ENCODE results near the gene DCTN4. TPM values are rescaled to one million over a fixed set of nuclear protein-coding genes. Genes with fewer than 3 reads are reported as not detected.

Gene DCTN4
- total and polyA plus RNA-seq, 2 experiments from 2014 or later, result 22.9 to 63.9 TPM

DNA sequence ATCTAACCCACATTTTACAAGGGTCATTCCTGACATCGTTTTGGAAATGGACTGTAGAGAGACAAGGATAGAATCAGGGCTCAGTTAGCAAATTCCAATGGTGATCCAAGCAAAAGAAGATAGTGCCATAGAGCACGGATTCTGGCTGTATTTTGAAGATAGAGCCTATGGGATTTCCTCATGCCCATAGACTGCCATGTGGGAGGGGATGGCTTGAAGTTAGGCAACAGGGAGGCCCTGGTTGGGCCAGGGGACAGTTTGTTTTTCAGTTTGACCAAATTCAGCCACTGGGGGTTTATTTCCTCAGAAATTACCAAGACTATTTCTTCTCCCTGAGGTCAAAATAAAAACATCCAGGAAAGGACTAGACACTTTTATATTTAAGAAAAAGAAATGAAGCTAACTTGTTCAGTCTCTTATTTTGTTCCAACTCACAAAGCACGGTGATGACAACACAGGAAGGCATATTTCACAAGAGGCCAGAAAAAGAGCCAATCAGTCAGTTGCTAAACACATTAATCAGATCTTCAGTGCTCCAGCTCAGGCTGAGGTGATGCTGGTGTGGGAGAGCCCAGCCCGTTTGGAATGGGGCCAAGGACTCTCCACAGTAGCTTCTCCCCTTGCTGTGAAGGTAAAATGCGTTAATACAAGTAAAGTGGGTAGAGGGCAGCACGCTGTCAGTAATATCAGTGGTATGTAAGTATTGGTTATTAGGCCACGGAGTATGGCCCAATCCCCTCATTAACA lies 4.4 kb upstream of the DCTN4 start:
- Histone ChIP-seq H3K4me3 (no peak overlapping the region), H3K36me3 (replicated peaks; ENCODE audit: insufficient read depth, low read depth) (no peaks in the 10 kb centered on the region), H3K4me2 (no peak overlapping the region), H3K27me3 (no peaks in the 10 kb centered on the region), H3K79me2 (no peaks in the 10 kb centered on the region), H3K9me3 (ENCODE audit: low read depth) (no peaks in the 10 kb centered on the region), H2AFZ (no peak overlapping the region), H3K4me1 (ENCODE audit: insufficient read depth) (peaks cover 15% of the 10 kb centered on the region), H4K20me1 (ENCODE audit: insufficient read depth, poor library complexity, severe bottlenecking) (no peaks in the 10 kb centered on the region), H3K9me2 (replicated peaks; ENCODE audit: insufficient read depth) (no peaks in the 10 kb centered on the region), H3K27ac (peak overlapping the region; percentile 80)
- TF ChIP-seq EZH2phosphoT487 (IDR thresholded peaks at IDR 0.05; ENCODE audit: low read depth, severe bottlenecking, unreplicated experiment) (no peak), EZH2 (IDR thresholded peaks at IDR 0.05; ENCODE audit: borderline replicate concordance) (no peak)
- TF ChIP-seq, protein P1, sequence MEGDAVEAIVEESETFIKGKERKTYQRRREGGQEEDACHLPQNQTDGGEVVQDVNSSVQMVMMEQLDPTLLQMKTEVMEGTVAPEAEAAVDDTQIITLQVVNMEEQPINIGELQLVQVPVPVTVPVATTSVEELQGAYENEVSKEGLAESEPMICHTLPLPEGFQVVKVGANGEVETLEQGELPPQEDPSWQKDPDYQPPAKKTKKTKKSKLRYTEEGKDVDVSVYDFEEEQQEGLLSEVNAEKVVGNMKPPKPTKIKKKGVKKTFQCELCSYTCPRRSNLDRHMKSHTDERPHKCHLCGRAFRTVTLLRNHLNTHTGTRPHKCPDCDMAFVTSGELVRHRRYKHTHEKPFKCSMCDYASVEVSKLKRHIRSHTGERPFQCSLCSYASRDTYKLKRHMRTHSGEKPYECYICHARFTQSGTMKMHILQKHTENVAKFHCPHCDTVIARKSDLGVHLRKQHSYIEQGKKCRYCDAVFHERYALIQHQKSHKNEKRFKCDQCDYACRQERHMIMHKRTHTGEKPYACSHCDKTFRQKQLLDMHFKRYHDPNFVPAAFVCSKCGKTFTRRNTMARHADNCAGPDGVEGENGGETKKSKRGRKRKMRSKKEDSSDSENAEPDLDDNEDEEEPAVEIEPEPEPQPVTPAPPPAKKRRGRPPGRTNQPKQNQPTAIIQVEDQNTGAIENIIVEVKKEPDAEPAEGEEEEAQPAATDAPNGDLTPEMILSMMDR (IDR thresholded peaks at IDR 0.05; ENCODE audit: poor library complexity), result no peak
- 51% methylated on average over 7 of the region's 7 CpGs for WGBS (ENCODE audit: low lambda C conversion rate, missing lambda C conversion rate)
- DNase-seq (ENCODE audit: low spot score), result peak; percentile 82

DNA sequence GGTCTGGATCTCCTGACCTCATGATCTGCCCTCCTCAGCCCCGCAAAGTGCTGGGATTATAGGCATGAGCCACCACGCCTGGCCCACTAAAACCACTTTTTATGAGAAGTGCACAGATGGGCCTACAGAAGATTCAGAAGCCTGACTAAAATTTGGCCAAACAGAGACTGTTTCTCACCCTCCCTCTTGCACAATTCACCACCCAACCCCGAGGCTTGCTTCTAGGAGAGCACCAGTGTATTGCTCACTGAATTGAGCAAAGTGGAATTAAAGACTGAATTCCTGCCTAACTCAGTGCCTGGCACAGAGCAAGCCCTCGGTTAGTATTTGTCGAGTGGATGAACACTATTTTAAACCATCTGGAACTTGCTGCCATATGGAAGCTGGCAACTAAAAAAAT lies 3.4 kb upstream of the DCTN4 start:
- DNase-seq (ENCODE audit: low spot score), result no peak
- Histone ChIP-seq H3K4me3 (no peak overlapping the region), H3K4me2 (no peak overlapping the region), H3K27ac (peak overlapping the region; percentile 80), H3K9me3 (ENCODE audit: low read depth) (no peaks in the 10 kb centered on the region), H3K27me3 (no peaks in the 10 kb centered on the region), H3K79me2 (peaks cover 9% of the 10 kb centered on the region), H2AFZ (no peak overlapping the region), H4K20me1 (ENCODE audit: insufficient read depth, poor library complexity, severe bottlenecking) (no peaks in the 10 kb centered on the region), H3K9me2 (replicated peaks; ENCODE audit: insufficient read depth) (no peaks in the 10 kb centered on the region), H3K4me1 (ENCODE audit: insufficient read depth) (peaks cover 19% of the 10 kb centered on the region), H3K36me3 (replicated peaks; ENCODE audit: insufficient read depth, low read depth) (no peaks in the 10 kb centered on the region)
- TF ChIP-seq EZH2 (IDR thresholded peaks at IDR 0.05; ENCODE audit: borderline replicate concordance) (no peak), EZH2phosphoT487 (IDR thresholded peaks at IDR 0.05; ENCODE audit: low read depth, severe bottlenecking, unreplicated experiment) (no peak)
- TF ChIP-seq, protein P1 (IDR thresholded peaks at IDR 0.05; ENCODE audit: poor library complexity), result no peak
- WGBS (ENCODE audit: low lambda C conversion rate, missing lambda C conversion rate), result 84% methylated on average over 5 of the region's 5 CpGs

DNA sequence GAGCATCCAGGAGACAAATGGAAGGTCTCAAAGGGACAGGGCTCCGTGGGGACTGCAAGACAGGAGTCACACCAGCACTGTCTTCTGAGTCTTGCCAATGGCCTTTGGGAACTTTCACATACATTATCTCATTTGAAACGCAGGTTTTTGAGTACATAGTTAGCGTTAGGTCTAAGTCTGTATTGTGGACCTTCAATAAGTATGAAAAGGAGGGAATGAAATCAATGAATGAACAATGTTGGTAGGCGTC lies 442 bp upstream of the DCTN4 start:
- Histone ChIP-seq H3K4me3 (no peak overlapping the region), H3K79me2 (peaks cover 38% of the 10 kb centered on the region)

More for the DNA sequence above, 442 bp upstream of the DCTN4 start:
- Histone ChIP-seq H3K9me3 (ENCODE audit: low read depth) (no peaks in the 10 kb centered on the region), H3K27ac (peak overlapping the region; percentile 96), H3K27me3 (no peaks in the 10 kb centered on the region), H3K4me1 (ENCODE audit: insufficient read depth) (peaks cover 25% of the 10 kb centered on the region), H4K20me1 (ENCODE audit: insufficient read depth, poor library complexity, severe bottlenecking) (no peaks in the 10 kb centered on the region), H3K9me2 (replicated peaks; ENCODE audit: insufficient read depth) (no peaks in the 10 kb centered on the region), H2AFZ (peak overlapping the region; percentile 81), H3K4me2 (peak overlapping the region; percentile 72), H3K36me3 (replicated peaks; ENCODE audit: insufficient read depth, low read depth) (no peaks in the 10 kb centered on the region)
- TF ChIP-seq, protein P1 (IDR thresholded peaks at IDR 0.05; ENCODE audit: poor library complexity), result no peak
- no peak for TF ChIP-seq EZH2 (IDR thresholded peaks at IDR 0.05; ENCODE audit: borderline replicate concordance)
- no peak for TF ChIP-seq EZH2phosphoT487 (IDR thresholded peaks at IDR 0.05; ENCODE audit: low read depth, severe bottlenecking, unreplicated experiment)
- 55% methylated on average over 4 of the region's 4 CpGs for WGBS (ENCODE audit: low lambda C conversion rate, missing lambda C conversion rate)
- no peak for DNase-seq (ENCODE audit: low spot score)

Data from hepatocyte (in vitro differentiated cells).